Measurements from ENCODE around the gene LDLRAD1. TPM values are rescaled to one million over a fixed set of nuclear protein-coding genes. Genes with fewer than 3 reads are reported as not detected.

LDLRAD1 gene
- polyA plus RNA-seq, 3 donors, result not detected

DNA sequence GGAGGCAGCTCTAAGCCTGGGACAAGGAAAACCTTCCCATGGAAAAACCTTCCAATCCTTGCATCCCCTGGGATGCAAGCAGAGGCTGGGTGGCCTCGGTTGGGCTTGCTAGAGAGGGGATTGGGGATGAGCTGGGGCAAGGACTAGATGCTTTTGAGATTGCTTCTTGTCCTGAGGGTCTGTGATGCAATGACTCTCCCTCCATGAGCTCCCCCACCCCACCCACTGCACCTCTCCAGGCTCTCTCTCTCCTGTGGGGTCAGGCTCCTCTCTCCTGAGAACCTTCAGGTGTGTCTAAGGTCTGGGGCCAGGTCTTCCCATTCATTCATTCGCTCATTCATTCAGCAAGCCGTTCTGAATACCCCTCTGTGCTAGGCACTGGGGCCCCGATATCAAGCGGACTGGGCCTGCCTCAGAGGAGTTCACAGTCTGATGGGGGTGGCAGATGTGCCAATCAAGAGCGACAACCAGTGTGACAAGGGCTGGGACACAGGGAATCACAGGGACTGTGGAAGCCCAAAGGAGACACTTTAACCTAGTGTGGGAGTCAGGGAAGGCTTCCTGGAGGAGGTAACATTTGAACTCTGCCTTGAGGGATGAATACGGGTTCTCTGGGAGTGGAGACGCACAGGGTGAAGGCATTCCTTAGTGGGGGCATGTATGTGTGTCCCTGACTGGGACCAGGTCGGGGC is 6.5 kb downstream of the LDLRAD1 start:
- Histone ChIP-seq H3K4me2 (replicated peaks; ENCODE audit: extremely low read depth, low read length, poor library complexity, severe bottlenecking) (no peak overlapping the region), H3K79me2 (ENCODE audit: insufficient read depth, low read length) (no peaks in the 10 kb centered on the region), H3K27ac (ENCODE audit: low read depth in 1 of 2, low read length in 2 of 2) (no peak overlapping the region), H3K36me3 (replicated peaks in 1 of 2; ENCODE audit: control insufficient read depth in 1 of 2, insufficient read depth in 2 of 2, low read length in 2 of 2) (no peaks in the 10 kb centered on the region), H3K27me3 (ENCODE audit: control insufficient read depth in 2 of 2, insufficient read depth in 2 of 2, low read length in 2 of 2) (no peaks in the 10 kb centered on the region), H3K4me3 (replicated peaks in 1 of 3; ENCODE audit: low read depth in 2 of 3, low read length in 3 of 3) (no peak overlapping the region), H3K9ac (ENCODE audit: insufficient read depth, low read length, poor library complexity, severe bottlenecking) (no peak overlapping the region), H3K4me1 (ENCODE audit: control insufficient read depth in 1 of 2, insufficient read depth in 2 of 2, low read length in 2 of 2) (no peaks in the 10 kb centered on the region), H3K9me3 (replicated peaks in 1 of 2; ENCODE audit: control insufficient read depth in 1 of 2, insufficient read depth in 1 of 2, low read length in 2 of 2) (no peaks in the 10 kb centered on the region), H2AFZ (ENCODE audit: insufficient read depth, low read depth, low read length, poor library complexity, severe bottlenecking) (no peak overlapping the region), H4K20me1 (ENCODE audit: insufficient read depth, low read length) (no peaks in the 10 kb centered on the region)
- Mint-ChIP-seq H3K27ac (no peak overlapping the region), H3K4me1 (no peaks in the 10 kb centered on the region), H3K9me3 (peaks cover 0 to 2% (median 0%) of the 10 kb centered on the region in 7 donors), H3K27me3 (ENCODE audit: low read depth in 3 of 3) (peaks cover 3 to 13% (median 4%) of the 10 kb centered on the region in 3 donors), H3K36me3 (no peaks in the 10 kb centered on the region), H3K4me3 (no peak overlapping the region)
- no peak for DNase-seq
- TF ChIP-seq, protein P1, sequence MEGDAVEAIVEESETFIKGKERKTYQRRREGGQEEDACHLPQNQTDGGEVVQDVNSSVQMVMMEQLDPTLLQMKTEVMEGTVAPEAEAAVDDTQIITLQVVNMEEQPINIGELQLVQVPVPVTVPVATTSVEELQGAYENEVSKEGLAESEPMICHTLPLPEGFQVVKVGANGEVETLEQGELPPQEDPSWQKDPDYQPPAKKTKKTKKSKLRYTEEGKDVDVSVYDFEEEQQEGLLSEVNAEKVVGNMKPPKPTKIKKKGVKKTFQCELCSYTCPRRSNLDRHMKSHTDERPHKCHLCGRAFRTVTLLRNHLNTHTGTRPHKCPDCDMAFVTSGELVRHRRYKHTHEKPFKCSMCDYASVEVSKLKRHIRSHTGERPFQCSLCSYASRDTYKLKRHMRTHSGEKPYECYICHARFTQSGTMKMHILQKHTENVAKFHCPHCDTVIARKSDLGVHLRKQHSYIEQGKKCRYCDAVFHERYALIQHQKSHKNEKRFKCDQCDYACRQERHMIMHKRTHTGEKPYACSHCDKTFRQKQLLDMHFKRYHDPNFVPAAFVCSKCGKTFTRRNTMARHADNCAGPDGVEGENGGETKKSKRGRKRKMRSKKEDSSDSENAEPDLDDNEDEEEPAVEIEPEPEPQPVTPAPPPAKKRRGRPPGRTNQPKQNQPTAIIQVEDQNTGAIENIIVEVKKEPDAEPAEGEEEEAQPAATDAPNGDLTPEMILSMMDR (IDR thresholded peaks at IDR 0.05), result no peak
- 92% methylated on average over 8 of the region's 9 CpGs for WGBS (ENCODE audit: insufficient coverage)
- intact Hi-C loops (cut with micrococcal nuclease), result no loop called here

DNA sequence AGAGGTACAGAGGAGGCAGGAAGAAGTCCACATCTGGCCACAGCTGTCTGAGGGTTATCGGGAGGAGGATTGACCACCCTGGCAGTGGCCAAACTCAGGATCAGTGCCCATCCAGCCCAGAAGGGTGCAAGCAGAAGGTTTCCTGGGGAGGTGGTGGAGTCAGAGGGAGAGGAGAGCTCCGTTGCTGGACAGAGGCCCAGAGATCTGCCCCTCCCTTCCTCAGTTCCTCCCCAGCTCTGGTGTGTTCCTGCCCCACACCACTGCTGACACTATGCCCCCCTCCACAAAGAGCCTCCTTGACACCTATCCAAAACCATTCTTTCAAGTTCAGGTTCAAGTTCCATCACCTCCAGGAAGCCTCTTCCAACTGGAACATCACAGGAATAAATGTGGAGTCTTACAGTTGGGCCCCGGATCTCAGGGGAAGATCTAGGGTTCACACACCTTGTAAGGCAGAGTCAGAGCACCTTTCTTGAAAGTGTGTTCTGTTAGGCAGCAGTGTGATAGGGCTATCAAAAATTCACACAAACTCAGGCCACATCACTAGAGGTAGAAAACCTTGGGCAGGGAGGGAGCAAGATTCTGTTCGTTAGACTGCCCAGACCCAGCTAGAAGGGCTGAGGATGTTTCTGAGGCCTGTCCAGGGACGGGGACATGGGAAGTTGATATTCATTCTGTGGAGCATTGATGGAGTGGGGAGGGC is 7.4 kb downstream of the LDLRAD1 start:
- Histone ChIP-seq H3K79me2 (ENCODE audit: insufficient read depth, low read length) (no peaks in the 10 kb centered on the region), H3K4me1 (ENCODE audit: control insufficient read depth in 1 of 2, insufficient read depth in 2 of 2, low read length in 2 of 2) (no peaks in the 10 kb centered on the region), H3K27me3 (ENCODE audit: control insufficient read depth in 2 of 2, insufficient read depth in 2 of 2, low read length in 2 of 2) (no peaks in the 10 kb centered on the region), H3K4me2 (replicated peaks; ENCODE audit: extremely low read depth, low read length, poor library complexity, severe bottlenecking) (no peak overlapping the region), H3K9me3 (replicated peaks in 1 of 2; ENCODE audit: control insufficient read depth in 1 of 2, insufficient read depth in 1 of 2, low read length in 2 of 2) (no peaks in the 10 kb centered on the region), H3K4me3 (replicated peaks in 1 of 3; ENCODE audit: low read depth in 2 of 3, low read length in 3 of 3) (no peak overlapping the region), H2AFZ (ENCODE audit: insufficient read depth, low read depth, low read length, poor library complexity, severe bottlenecking) (no peak overlapping the region), H3K9ac (ENCODE audit: insufficient read depth, low read length, poor library complexity, severe bottlenecking) (no peak overlapping the region), H3K27ac (ENCODE audit: low read depth in 1 of 2, low read length in 2 of 2) (no peak overlapping the region), H3K36me3 (replicated peaks in 1 of 2; ENCODE audit: control insufficient read depth in 1 of 2, insufficient read depth in 2 of 2, low read length in 2 of 2) (no peaks in the 10 kb centered on the region), H4K20me1 (ENCODE audit: insufficient read depth, low read length) (no peaks in the 10 kb centered on the region)
- H3K36me3 Mint-ChIP-seq, result no peaks in the 10 kb centered on the region
- H3K27me3 Mint-ChIP-seq (ENCODE audit: low read depth in 3 of 3), result peaks cover 3 to 13% (median 6%) of the 10 kb centered on the region in 3 donors
- 92% methylated on average over 2 of the region's 5 CpGs for WGBS (ENCODE audit: insufficient coverage)
- no peak overlapping the region for H3K4me3 Mint-ChIP-seq
- H3K4me1 Mint-ChIP-seq, result no peaks in the 10 kb centered on the region
- TF ChIP-seq, protein P1 (IDR thresholded peaks at IDR 0.05), result no peak
- DNase-seq, result no peak
- H3K9me3 Mint-ChIP-seq, result peaks cover 0 to 2% (median 0%) of the 10 kb centered on the region in 7 donors
- no peak overlapping the region for H3K27ac Mint-ChIP-seq
- intact Hi-C loops (cut with micrococcal nuclease), result no loop called here

All from CD14-positive monocyte (primary cell).